ENCODE results near the gene WFIKKN1. TPM values are rescaled to one million over a fixed set of nuclear protein-coding genes. Genes with fewer than 3 reads are reported as not detected.

The WFIKKN1 gene
- total RNA-seq, 1 donor from 2014 or later, result 1.2 TPM

- no peaks in the 10 kb centered on the region for H3K9me3 ChIP-seq
- peaks cover 36% of the 10 kb centered on the region for H3K4me1 ChIP-seq
- ATAC-seq (no peak), DNase-seq (no peak)
- TF ChIP-seq CTCF (IDR thresholded peaks at IDR 0.05), result no peak
- no peak overlapping the region for H3K4me3 ChIP-seq
- intact Hi-C loops (cut with DNase I), result no loop called here
- H3K36me3 ChIP-seq, result no peaks in the 10 kb centered on the region
- H3K27me3 ChIP-seq (ENCODE audit: low read depth), result no peaks in the 10 kb centered on the region
- H3K27ac ChIP-seq, result no peak overlapping the region
Measured at GRCh38 chr16:640614-641013, 9.8 kb downstream of the WFIKKN1 start.

- ATAC-seq, result peak; percentile 75
- no peaks in the 10 kb centered on the region for H3K36me3 ChIP-seq
- H3K4me3 ChIP-seq, result peak within 1 kb of the TSS; percentile 86
- peaks cover 44% of the 10 kb centered on the region for H3K4me1 ChIP-seq
- H3K27me3 ChIP-seq (ENCODE audit: low read depth), result no peaks in the 10 kb centered on the region
- no peaks in the 10 kb centered on the region for H3K9me3 ChIP-seq
- TF ChIP-seq CTCF (IDR thresholded peaks at IDR 0.05), result no peak
- intact Hi-C loops (cut with DNase I), result no loop called here
- peak; percentile 93 for DNase-seq
- H3K27ac ChIP-seq, result peak within 1 kb of the TSS; percentile 89
Measured at GRCh38 chr16:641326-642188, 10.8 kb downstream of the WFIKKN1 start, which contains the start of gene MCRIP2. Gene MCRIP2, plus strand, starts transcription at chr16:641828. Its CDS starts 164 bp downstream, at chr16:641992.

- no peak for TF ChIP-seq CTCF (IDR thresholded peaks at IDR 0.05)
- H3K9me3 ChIP-seq, result no peaks in the 10 kb centered on the region
- H3K27me3 ChIP-seq (ENCODE audit: low read depth), result no peaks in the 10 kb centered on the region
- peak overlapping the region; percentile 86 for H3K4me3 ChIP-seq
- peaks cover 47% of the 10 kb centered on the region for H3K4me1 ChIP-seq
- intact Hi-C loops (cut with DNase I), result no loop called here
- H3K27ac ChIP-seq, result peak overlapping the region; percentile 89
- H3K36me3 ChIP-seq, result no peaks in the 10 kb centered on the region
- peak; percentile 71 to 76 for ATAC-seq
- peak; percentile 85 for DNase-seq
Measured at GRCh38 chr16:642189-643049, 11.6 kb downstream of the WFIKKN1 start.

- DNase-seq (no peak), ATAC-seq (no peak)
- Histone ChIP-seq H3K27me3 (ENCODE audit: low read depth) (no peaks in the 10 kb centered on the region), H3K9me3 (no peaks in the 10 kb centered on the region), H3K4me1 (peaks cover 47% of the 10 kb centered on the region), H3K4me3 (peak overlapping the region; percentile 86), H3K27ac (peak overlapping the region; percentile 89), H3K36me3 (no peaks in the 10 kb centered on the region)
- TF ChIP-seq CTCF (IDR thresholded peaks at IDR 0.05), result no peak
- intact Hi-C loops (cut with DNase I), result no loop called here
Measured at GRCh38 chr16:643050-643368, 12.2 kb downstream of the WFIKKN1 start.

GRCh38 chr16:644556-644955 lies 13.8 kb downstream of the WFIKKN1 start:
- DNase-seq (no peak), ATAC-seq (no peak)
- TF ChIP-seq CTCF (IDR thresholded peaks at IDR 0.05), result no peak
- intact Hi-C loops (cut with DNase I), result no loop called here
- H3K27me3 ChIP-seq (ENCODE audit: low read depth), result no peaks in the 10 kb centered on the region
- no peaks in the 10 kb centered on the region for H3K36me3 ChIP-seq
- H3K4me1 ChIP-seq, result peaks cover 53% of the 10 kb centered on the region
- no peaks in the 10 kb centered on the region for H3K9me3 ChIP-seq
- no peak overlapping the region for H3K27ac ChIP-seq
- no peak overlapping the region for H3K4me3 ChIP-seq

All from lower lobe of right lung (tissue), 2 donors.